Fibroblast of lung (primary cell): ENCODE data around the gene TMEM214. TPM values are rescaled to one million over a fixed set of nuclear protein-coding genes. Genes with fewer than 3 reads are reported as not detected.

Experiments used
- DNase-seq, 2 donors: peaks; one replicate each; pipeline versions ENCODE4 v3.0.0 to v3.0.0-alpha.2; 2010; ENCODE audit warnings: low read depth in 2 of 2
- H2AFZ ChIP-seq: 2 replicates; pipeline ENCODE4 v1.5.1; 2012; ENCODE audit warnings: low read length, control low read depth, inconsistent platforms
- H3K27ac ChIP-seq: 2 replicates; pipeline ENCODE4 v1.5.1; 2011; ENCODE audit warnings: low read length, control low read depth; ENCODE audit not compliant: insufficient read depth
- H3K27me3 ChIP-seq: 2 replicates; pipeline ENCODE4 v1.5.1; 2011; ENCODE audit warnings: mild to moderate bottlenecking, low read length; ENCODE audit not compliant: control insufficient read depth, insufficient read depth
- H3K36me3 ChIP-seq: 2 replicates; pipeline ENCODE4 v1.5.1; 2011; ENCODE audit warnings: low read length; ENCODE audit not compliant: control insufficient read depth, insufficient read depth
- H3K4me1 ChIP-seq: 2 replicates; pipeline ENCODE4 v1.5.1; 2011; ENCODE audit warnings: low read length; ENCODE audit not compliant: control insufficient read depth, insufficient read depth; ENCODE audit errors: extremely low read depth
- H3K4me2 ChIP-seq: 2 replicates; pipeline ENCODE4 v1.5.1; 2011; ENCODE audit warnings: low read length, control low read depth; ENCODE audit not compliant: insufficient read depth; ENCODE audit errors: extremely low read depth
- H3K4me3 ChIP-seq, 4 experiments: fragments of 200-600 bp in 1 of 4; sonication (generic) in 1 of 4; replicated peaks in 1 of 4; 2 replicates each; pipeline ENCODE4 v1.5.1; 2011 to 2016; ENCODE audit warnings: low read length in 4 of 4, low read depth in 3 of 4, mild to moderate bottlenecking in 3 of 4, control low read depth in 2 of 4, inconsistent platforms in 1 of 4, mixed read lengths in 1 of 4; ENCODE audit not compliant: insufficient read depth in 1 of 4; ENCODE audit errors: control extremely low read depth in 1 of 4
- H3K79me2 ChIP-seq: 2 replicates; pipeline ENCODE4 v1.5.1; 2012; ENCODE audit warnings: mild to moderate bottlenecking, low read length, inconsistent platforms; ENCODE audit not compliant: control insufficient read depth, insufficient read depth
- H3K9ac ChIP-seq: 2 replicates; pipeline ENCODE4 v1.5.1; 2011; ENCODE audit warnings: mild to moderate bottlenecking, low read length, control low read depth; ENCODE audit not compliant: insufficient read depth
- H3K9me3 ChIP-seq: 2 replicates; pipeline ENCODE4 v1.5.1; 2012; ENCODE audit warnings: low read depth, low read length; ENCODE audit not compliant: control insufficient read depth, insufficient read depth
- H4K20me1 ChIP-seq: 2 replicates; pipeline ENCODE4 v1.5.1; 2011; ENCODE audit warnings: low read length; ENCODE audit not compliant: control insufficient read depth, insufficient read depth; ENCODE audit errors: extremely low read depth
- CTCF ChIP-seq, 2 donors: IDR thresholded peaks in 1 of 2; conservative IDR thresholded peaks in 1 of 2; 1 replicate in 1 of 2; 2 replicates in 1 of 2; pipeline ENCODE4 v1.5.1; 2011 to 2012; ENCODE audit warnings: low read length in 2 of 2, control low read depth in 1 of 2, inconsistent platforms in 1 of 2, low read depth in 1 of 2, mild to moderate bottlenecking in 1 of 2
- EZH2 ChIP-seq: IDR thresholded peaks from 2 replicates; pipeline ENCODE4 v1.5.1; 2012; ENCODE audit warnings: low read length, control low read depth, mild to moderate bottlenecking; ENCODE audit errors: missing control alignments
- polyA plus RNA-seq, 2 donors: library from polyadenylated mRNA; depleted of rRNA in 1 of 2; stranded (reverse) in 1 of 2; unstranded in 1 of 2; fragments of >200 nt; gene quantifications; 2 replicates each; pipeline ENCODE4 v1.2.1, GENCODE V29; 2011 to 2012; ENCODE audit warnings: missing spikeins in 1 of 2
- total RNA-seq: library from RNA; depleted of rRNA; stranded (reverse); fragments of >200 nt; gene quantifications from 2 replicates; pipeline ENCODE4 v1.2.1, GENCODE V29; 2014

Gene TMEM214
- total and polyA plus RNA-seq, 2 donors (not counting 1 experiment from before 2014, with no cell fraction given), result 22.6 to 127 TPM

DNA sequence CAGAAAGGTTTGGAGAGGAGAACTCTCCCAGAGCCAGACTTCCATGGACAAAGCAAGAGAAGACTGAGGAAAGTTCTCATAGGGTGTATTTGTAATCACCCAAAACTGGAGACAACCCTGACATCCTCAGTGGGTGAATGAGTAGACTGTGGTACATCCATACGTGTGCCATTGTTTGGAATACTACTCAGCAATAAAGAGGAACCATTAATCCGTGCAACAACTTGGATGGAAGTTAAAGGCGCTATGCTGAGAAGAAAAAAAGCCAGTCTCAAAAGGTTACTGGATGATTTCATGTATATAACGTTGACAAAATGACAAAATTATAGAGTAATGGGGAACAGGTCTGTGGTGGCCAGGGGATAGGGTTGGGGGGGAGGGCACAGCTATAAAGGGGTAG is 24.1 kb upstream of the TMEM214 start:
- Histone ChIP-seq H2AFZ (no peak overlapping the region), H4K20me1 (peaks cover 1% of the 10 kb centered on the region), H3K79me2 (no peaks in the 10 kb centered on the region), H3K27me3 (no peaks in the 10 kb centered on the region), H3K9ac (no peak overlapping the region), H3K36me3 (no peaks in the 10 kb centered on the region), H3K9me3 (no peaks in the 10 kb centered on the region), H3K4me1 (peaks cover 6% of the 10 kb centered on the region), H3K4me3 (no peak overlapping the region), H3K4me2 (no peak overlapping the region), H3K27ac (no peak overlapping the region)
- no peak for DNase-seq
- no peak for TF ChIP-seq EZH2
- no peak for TF ChIP-seq CTCF (conservative IDR thresholded peaks at IDR 0.05 in 1 of 2, IDR thresholded peaks at IDR 0.05 in 1 of 2; ENCODE audit: low read depth in 1 of 2, low read length in 2 of 2)

- TF ChIP-seq CTCF (conservative IDR thresholded peaks at IDR 0.05 in 1 of 2, IDR thresholded peaks at IDR 0.05 in 1 of 2; ENCODE audit: low read depth in 1 of 2, low read length in 2 of 2), result no peak
- TF ChIP-seq EZH2, result no peak
- no peaks in the 10 kb centered on the region for H3K27me3 ChIP-seq
- no peak overlapping the region for H3K4me2 ChIP-seq
- no peaks in the 10 kb centered on the region for H3K36me3 ChIP-seq
- no peak overlapping the region for H3K27ac ChIP-seq
- H4K20me1 ChIP-seq, result peaks cover 1% of the 10 kb centered on the region
- H3K9ac ChIP-seq, result no peak overlapping the region
- no peak overlapping the region for H2AFZ ChIP-seq
- H3K4me1 ChIP-seq, result peaks cover 6% of the 10 kb centered on the region
- H3K79me2 ChIP-seq, result no peaks in the 10 kb centered on the region
- H3K9me3 ChIP-seq, result no peaks in the 10 kb centered on the region
- H3K4me3 ChIP-seq, result no peak overlapping the region
- no peak for DNase-seq
Observed at GRCh38 chr2:27009083-27009482, 23.7 kb upstream of the TMEM214 start.

GRCh38 chr2:27009716-27010115 is 23.0 kb upstream of the TMEM214 start:
- Histone ChIP-seq H3K4me2 (no peak overlapping the region), H3K4me3 (no peak overlapping the region), H4K20me1 (peaks cover 1% of the 10 kb centered on the region), H3K79me2 (no peaks in the 10 kb centered on the region), H3K9me3 (no peaks in the 10 kb centered on the region), H2AFZ (no peak overlapping the region), H3K27me3 (no peaks in the 10 kb centered on the region), H3K36me3 (no peaks in the 10 kb centered on the region), H3K4me1 (peaks cover 6% of the 10 kb centered on the region), H3K9ac (no peak overlapping the region), H3K27ac (no peak overlapping the region)
- DNase-seq, result no peak
- TF ChIP-seq CTCF (conservative IDR thresholded peaks at IDR 0.05 in 1 of 2, IDR thresholded peaks at IDR 0.05 in 1 of 2; ENCODE audit: low read depth in 1 of 2, low read length in 2 of 2) (no peak), EZH2 (no peak)
